ENCODE measurements around the gene TSEN54.

DNA sequence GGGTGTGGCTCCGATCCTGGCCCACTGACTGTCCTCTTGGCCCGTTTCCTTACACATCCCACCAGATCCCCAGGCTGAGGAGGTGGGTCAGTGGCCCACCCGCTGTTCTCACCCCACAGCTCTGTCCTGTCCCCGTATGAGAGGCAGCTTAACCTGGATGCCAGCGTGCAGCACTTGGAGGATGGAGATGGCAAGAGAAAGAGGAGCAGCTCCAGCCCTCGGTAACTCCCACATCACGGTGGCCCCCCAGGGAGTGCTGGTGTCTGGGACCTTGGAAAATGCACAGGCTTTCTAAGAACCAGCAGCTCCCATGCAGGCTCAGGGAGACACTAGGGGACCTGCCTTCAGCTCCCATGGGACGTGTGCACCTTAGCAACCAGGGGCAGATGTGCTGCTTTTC, 5.0 kb downstream of the TSEN54 start:
- TF ChIP-seq POLR2A (IDR thresholded peaks at IDR 0.05; ENCODE audit: borderline replicate concordance, extremely low read depth, insufficient read depth, insufficient read length) (no peak), POLR2AphosphoS5 (IDR thresholded peaks at IDR 0.05; ENCODE audit: low read depth, low read length) (no peak), CEBPB (IDR thresholded peaks at IDR 0.05; ENCODE audit: low read depth) (no peak), ELF1 (IDR thresholded peaks at IDR 0.05; ENCODE audit: borderline replicate concordance, low read depth) (no peak), EZH2 (IDR thresholded peaks at IDR 0.05) (no peak), ZNF274 (IDR thresholded peaks at IDR 0.05; ENCODE audit: low read depth, low read length) (no peak)
- TF ChIP-seq, protein P1, sequence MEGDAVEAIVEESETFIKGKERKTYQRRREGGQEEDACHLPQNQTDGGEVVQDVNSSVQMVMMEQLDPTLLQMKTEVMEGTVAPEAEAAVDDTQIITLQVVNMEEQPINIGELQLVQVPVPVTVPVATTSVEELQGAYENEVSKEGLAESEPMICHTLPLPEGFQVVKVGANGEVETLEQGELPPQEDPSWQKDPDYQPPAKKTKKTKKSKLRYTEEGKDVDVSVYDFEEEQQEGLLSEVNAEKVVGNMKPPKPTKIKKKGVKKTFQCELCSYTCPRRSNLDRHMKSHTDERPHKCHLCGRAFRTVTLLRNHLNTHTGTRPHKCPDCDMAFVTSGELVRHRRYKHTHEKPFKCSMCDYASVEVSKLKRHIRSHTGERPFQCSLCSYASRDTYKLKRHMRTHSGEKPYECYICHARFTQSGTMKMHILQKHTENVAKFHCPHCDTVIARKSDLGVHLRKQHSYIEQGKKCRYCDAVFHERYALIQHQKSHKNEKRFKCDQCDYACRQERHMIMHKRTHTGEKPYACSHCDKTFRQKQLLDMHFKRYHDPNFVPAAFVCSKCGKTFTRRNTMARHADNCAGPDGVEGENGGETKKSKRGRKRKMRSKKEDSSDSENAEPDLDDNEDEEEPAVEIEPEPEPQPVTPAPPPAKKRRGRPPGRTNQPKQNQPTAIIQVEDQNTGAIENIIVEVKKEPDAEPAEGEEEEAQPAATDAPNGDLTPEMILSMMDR (IDR thresholded peaks at IDR 0.05 in 2 of 3, conservative IDR thresholded peaks at IDR 0.05 in 1 of 3; ENCODE audit: borderline replicate concordance in 1 of 3, insufficient read depth in 1 of 3, low read depth in 2 of 3, low read length in 2 of 3) = no peak
- TF ChIP-seq, protein P2, sequence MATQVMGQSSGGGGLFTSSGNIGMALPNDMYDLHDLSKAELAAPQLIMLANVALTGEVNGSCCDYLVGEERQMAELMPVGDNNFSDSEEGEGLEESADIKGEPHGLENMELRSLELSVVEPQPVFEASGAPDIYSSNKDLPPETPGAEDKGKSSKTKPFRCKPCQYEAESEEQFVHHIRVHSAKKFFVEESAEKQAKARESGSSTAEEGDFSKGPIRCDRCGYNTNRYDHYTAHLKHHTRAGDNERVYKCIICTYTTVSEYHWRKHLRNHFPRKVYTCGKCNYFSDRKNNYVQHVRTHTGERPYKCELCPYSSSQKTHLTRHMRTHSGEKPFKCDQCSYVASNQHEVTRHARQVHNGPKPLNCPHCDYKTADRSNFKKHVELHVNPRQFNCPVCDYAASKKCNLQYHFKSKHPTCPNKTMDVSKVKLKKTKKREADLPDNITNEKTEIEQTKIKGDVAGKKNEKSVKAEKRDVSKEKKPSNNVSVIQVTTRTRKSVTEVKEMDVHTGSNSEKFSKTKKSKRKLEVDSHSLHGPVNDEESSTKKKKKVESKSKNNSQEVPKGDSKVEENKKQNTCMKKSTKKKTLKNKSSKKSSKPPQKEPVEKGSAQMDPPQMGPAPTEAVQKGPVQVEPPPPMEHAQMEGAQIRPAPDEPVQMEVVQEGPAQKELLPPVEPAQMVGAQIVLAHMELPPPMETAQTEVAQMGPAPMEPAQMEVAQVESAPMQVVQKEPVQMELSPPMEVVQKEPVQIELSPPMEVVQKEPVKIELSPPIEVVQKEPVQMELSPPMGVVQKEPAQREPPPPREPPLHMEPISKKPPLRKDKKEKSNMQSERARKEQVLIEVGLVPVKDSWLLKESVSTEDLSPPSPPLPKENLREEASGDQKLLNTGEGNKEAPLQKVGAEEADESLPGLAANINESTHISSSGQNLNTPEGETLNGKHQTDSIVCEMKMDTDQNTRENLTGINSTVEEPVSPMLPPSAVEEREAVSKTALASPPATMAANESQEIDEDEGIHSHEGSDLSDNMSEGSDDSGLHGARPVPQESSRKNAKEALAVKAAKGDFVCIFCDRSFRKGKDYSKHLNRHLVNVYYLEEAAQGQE (IDR thresholded peaks at IDR 0.05; ENCODE audit: low read depth) = no peak
